Measurements from ENCODE around the gene TFF3.
A peak's percentile ranks its signal among the peaks of the same experiment; 100 is the strongest.

The TFF3 gene

GRCh38 chr21:42315296-42315891 is at the start of gene TFF3:
TFF3 (minus strand) TSS chr21:42315409; CDS start chr21:42315374, 35 bp downstream.
- no peak for DNase-seq

GRCh38 chr21:42364304-42364865 is 49.2 kb upstream of the TFF3 start:
- no peak for DNase-seq

- no peak for DNase-seq
Measured at GRCh38 chr21:42363312-42363711, 48.1 kb upstream of the TFF3 start.

GRCh38 chr21:42362700-42363099 is 47.5 kb upstream of the TFF3 start:
- DNase-seq = no peak

GRCh38 chr21:42362198-42362597 is 47.0 kb upstream of the TFF3 start:
- DNase-seq = no peak

GRCh38 chr21:42361286-42361685 is 46.1 kb upstream of the TFF3 start:
- DNase-seq = no peak

GRCh38 chr21:42360317-42360716 is 45.1 kb upstream of the TFF3 start:
- peak; percentile 26 for DNase-seq

- no peak for DNase-seq
Measured at GRCh38 chr21:42358937-42359336, 43.7 kb upstream of the TFF3 start.

- no peak for DNase-seq
Measured at GRCh38 chr21:42358261-42358660, 43.1 kb upstream of the TFF3 start.

- no peak for DNase-seq
Measured at GRCh38 chr21:42357307-42357706, 42.1 kb upstream of the TFF3 start.

GRCh38 chr21:42356650-42357049 is 41.4 kb upstream of the TFF3 start:
- peak; percentile 56 for DNase-seq

GRCh38 chr21:42356046-42356445 is 40.8 kb upstream of the TFF3 start:
- no peak for DNase-seq

GRCh38 chr21:42353623-42354022 is 38.4 kb upstream of the TFF3 start:
- DNase-seq = no peak

- no peak for DNase-seq
Measured at GRCh38 chr21:42352441-42353095, 37.4 kb upstream of the TFF3 start.

- no peak for DNase-seq
Measured at GRCh38 chr21:42351626-42352440, 36.6 kb upstream of the TFF3 start.

GRCh38 chr21:42350927-42351426 is 35.8 kb upstream of the TFF3 start, which contains the start of gene TFF2:
TFF2 (minus strand) TSS chr21:42350994; CDS start chr21:42350957, 37 bp downstream.
- no peak for DNase-seq

GRCh38 chr21:42350318-42350910 is 35.2 kb upstream of the TFF3 start:
- no peak for DNase-seq

- DNase-seq = peak; percentile 43
Measured at GRCh38 chr21:42349420-42350317, 34.5 kb upstream of the TFF3 start.

- no peak for DNase-seq
Measured at GRCh38 chr21:42348762-42349161, 33.6 kb upstream of the TFF3 start.

GRCh38 chr21:42347601-42348327 is 32.6 kb upstream of the TFF3 start:
- no peak for DNase-seq

Measured in hematopoietic multipotent progenitor cell treated with erythropoietin and hydrocortisone succinate and interleukin-3 and kit ligand, for 8 days (in vitro differentiated cells).